ENCODE data around the gene KCNA4. TPM values are rescaled to one million over a fixed set of nuclear protein-coding genes. Genes with fewer than 3 reads are reported as not detected.

KCNA4 gene
- not detected in 2 replicates for total RNA-seq

GRCh38 chr11:30016588-30017363 is at the start of gene KCNA4:
Gene KCNA4 (minus strand): TSS chr11:30017030. CDS start chr11:30012678, 4,352 bp downstream.
- no peak for DNase-seq (ENCODE audit: low read depth)
- TF ChIP-seq CTCF (IDR thresholded peaks at IDR 0.05; ENCODE audit: insufficient read depth, low read depth, low read length), result no peak
- no peak within 1 kb of the TSS for H3K4me3 ChIP-seq (ENCODE audit: low read depth, low read length)

GRCh38 chr11:30062103-30062502 is 45.3 kb upstream of the KCNA4 start:
- no peak for TF ChIP-seq CTCF (IDR thresholded peaks at IDR 0.05; ENCODE audit: insufficient read depth, low read depth, low read length)
- DNase-seq (ENCODE audit: low read depth), result no peak

GRCh38 chr11:30059172-30059815 is 42.5 kb upstream of the KCNA4 start:
- H3K4me3 ChIP-seq (ENCODE audit: low read depth, low read length), result no peak overlapping the region
- no peak for DNase-seq (ENCODE audit: low read depth)
- TF ChIP-seq CTCF (IDR thresholded peaks at IDR 0.05; ENCODE audit: insufficient read depth, low read depth, low read length), result no peak

More at GRCh38 chr11:30062103-30062502, 45.3 kb upstream of the KCNA4 start:
- H3K4me3 ChIP-seq (ENCODE audit: low read depth, low read length), result no peak overlapping the region

- TF ChIP-seq CTCF (IDR thresholded peaks at IDR 0.05; ENCODE audit: insufficient read depth, low read depth, low read length), result no peak
- no peak for DNase-seq (ENCODE audit: low read depth)
- no peak overlapping the region for H3K4me3 ChIP-seq (ENCODE audit: low read depth, low read length)
These were observed 32.4 kb upstream of the KCNA4 start for GRCh38 chr11:30049214-30049613.

GRCh38 chr11:30046578-30046945 is 29.7 kb upstream of the KCNA4 start:
- H3K4me3 ChIP-seq (ENCODE audit: low read depth, low read length), result no peak overlapping the region
- no peak for TF ChIP-seq CTCF (IDR thresholded peaks at IDR 0.05; ENCODE audit: insufficient read depth, low read depth, low read length)
- no peak for DNase-seq (ENCODE audit: low read depth)

GRCh38 chr11:30045921-30046577 is 29.2 kb upstream of the KCNA4 start:
- no peak for TF ChIP-seq CTCF (IDR thresholded peaks at IDR 0.05; ENCODE audit: insufficient read depth, low read depth, low read length)
- no peak overlapping the region for H3K4me3 ChIP-seq (ENCODE audit: low read depth, low read length)
- no peak for DNase-seq (ENCODE audit: low read depth)
